ENCODE measurements around the gene NMRAL1. TPM values are rescaled to one million over a fixed set of nuclear protein-coding genes. Genes with fewer than 3 reads are reported as not detected.

NMRAL1 gene
- total and polyA plus RNA-seq, 2 experiments from 2014 or later: 50.7 to 61.7 TPM

GRCh38 chr16:4507588-4508345, 33.3 kb upstream of the NMRAL1 start:
- DNase-seq (ENCODE audit: low spot score): no peak

More at GRCh38 chr16:4507588-4508345, 33.3 kb upstream of the NMRAL1 start:
- no peaks in the 10 kb centered on the region; the same call in 1 of the 2 replicates for H4K20me1 ChIP-seq (replicated peaks; ENCODE audit: insufficient read depth)
- TF ChIP-seq, protein P1, sequence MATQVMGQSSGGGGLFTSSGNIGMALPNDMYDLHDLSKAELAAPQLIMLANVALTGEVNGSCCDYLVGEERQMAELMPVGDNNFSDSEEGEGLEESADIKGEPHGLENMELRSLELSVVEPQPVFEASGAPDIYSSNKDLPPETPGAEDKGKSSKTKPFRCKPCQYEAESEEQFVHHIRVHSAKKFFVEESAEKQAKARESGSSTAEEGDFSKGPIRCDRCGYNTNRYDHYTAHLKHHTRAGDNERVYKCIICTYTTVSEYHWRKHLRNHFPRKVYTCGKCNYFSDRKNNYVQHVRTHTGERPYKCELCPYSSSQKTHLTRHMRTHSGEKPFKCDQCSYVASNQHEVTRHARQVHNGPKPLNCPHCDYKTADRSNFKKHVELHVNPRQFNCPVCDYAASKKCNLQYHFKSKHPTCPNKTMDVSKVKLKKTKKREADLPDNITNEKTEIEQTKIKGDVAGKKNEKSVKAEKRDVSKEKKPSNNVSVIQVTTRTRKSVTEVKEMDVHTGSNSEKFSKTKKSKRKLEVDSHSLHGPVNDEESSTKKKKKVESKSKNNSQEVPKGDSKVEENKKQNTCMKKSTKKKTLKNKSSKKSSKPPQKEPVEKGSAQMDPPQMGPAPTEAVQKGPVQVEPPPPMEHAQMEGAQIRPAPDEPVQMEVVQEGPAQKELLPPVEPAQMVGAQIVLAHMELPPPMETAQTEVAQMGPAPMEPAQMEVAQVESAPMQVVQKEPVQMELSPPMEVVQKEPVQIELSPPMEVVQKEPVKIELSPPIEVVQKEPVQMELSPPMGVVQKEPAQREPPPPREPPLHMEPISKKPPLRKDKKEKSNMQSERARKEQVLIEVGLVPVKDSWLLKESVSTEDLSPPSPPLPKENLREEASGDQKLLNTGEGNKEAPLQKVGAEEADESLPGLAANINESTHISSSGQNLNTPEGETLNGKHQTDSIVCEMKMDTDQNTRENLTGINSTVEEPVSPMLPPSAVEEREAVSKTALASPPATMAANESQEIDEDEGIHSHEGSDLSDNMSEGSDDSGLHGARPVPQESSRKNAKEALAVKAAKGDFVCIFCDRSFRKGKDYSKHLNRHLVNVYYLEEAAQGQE (IDR thresholded peaks at IDR 0.05; ENCODE audit: unreplicated experiment): no peak
- no peak for TF ChIP-seq ZNF114 (CRISPR knock-in tag; IDR thresholded peaks at IDR 0.05)
- no peak for TF ChIP-seq STAT1 (IDR thresholded peaks at IDR 0.05; ENCODE audit: unreplicated experiment)
- no peak for TF ChIP-seq POLR2AphosphoS5 (IDR thresholded peaks at IDR 0.05; ENCODE audit: low read depth)
- TF ChIP-seq JUNB (IDR thresholded peaks at IDR 0.05; ENCODE audit: unreplicated experiment): no peak
- no peak for TF ChIP-seq ZNF331 (CRISPR knock-in tag; IDR thresholded peaks at IDR 0.05; ENCODE audit: low read depth)
- TF ChIP-seq, protein P2, sequence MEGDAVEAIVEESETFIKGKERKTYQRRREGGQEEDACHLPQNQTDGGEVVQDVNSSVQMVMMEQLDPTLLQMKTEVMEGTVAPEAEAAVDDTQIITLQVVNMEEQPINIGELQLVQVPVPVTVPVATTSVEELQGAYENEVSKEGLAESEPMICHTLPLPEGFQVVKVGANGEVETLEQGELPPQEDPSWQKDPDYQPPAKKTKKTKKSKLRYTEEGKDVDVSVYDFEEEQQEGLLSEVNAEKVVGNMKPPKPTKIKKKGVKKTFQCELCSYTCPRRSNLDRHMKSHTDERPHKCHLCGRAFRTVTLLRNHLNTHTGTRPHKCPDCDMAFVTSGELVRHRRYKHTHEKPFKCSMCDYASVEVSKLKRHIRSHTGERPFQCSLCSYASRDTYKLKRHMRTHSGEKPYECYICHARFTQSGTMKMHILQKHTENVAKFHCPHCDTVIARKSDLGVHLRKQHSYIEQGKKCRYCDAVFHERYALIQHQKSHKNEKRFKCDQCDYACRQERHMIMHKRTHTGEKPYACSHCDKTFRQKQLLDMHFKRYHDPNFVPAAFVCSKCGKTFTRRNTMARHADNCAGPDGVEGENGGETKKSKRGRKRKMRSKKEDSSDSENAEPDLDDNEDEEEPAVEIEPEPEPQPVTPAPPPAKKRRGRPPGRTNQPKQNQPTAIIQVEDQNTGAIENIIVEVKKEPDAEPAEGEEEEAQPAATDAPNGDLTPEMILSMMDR (conservative IDR thresholded peaks at IDR 0.05; ENCODE audit: low read depth in 2 of 2): no peak; a peak in 1 of 4 replicates
- no peak for TF ChIP-seq EZH2phosphoT487 (IDR thresholded peaks at IDR 0.05; ENCODE audit: unreplicated experiment)
- TF ChIP-seq CREB1 (CRISPR knock-in tag; IDR thresholded peaks at IDR 0.05; ENCODE audit: low read depth): no peak
- no peak for TF ChIP-seq ZNF462 (CRISPR knock-in tag; IDR thresholded peaks at IDR 0.05)
- TF ChIP-seq, protein P3, sequence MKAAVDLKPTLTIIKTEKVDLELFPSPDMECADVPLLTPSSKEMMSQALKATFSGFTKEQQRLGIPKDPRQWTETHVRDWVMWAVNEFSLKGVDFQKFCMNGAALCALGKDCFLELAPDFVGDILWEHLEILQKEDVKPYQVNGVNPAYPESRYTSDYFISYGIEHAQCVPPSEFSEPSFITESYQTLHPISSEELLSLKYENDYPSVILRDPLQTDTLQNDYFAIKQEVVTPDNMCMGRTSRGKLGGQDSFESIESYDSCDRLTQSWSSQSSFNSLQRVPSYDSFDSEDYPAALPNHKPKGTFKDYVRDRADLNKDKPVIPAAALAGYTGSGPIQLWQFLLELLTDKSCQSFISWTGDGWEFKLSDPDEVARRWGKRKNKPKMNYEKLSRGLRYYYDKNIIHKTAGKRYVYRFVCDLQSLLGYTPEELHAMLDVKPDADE (IDR thresholded peaks at IDR 0.05): no peak
- no peak for TF ChIP-seq NANOG (IDR thresholded peaks at IDR 0.05; ENCODE audit: borderline replicate concordance)
- TF ChIP-seq EZH2 (IDR thresholded peaks at IDR 0.05; ENCODE audit: low read depth, unreplicated experiment): no peak
- H3K27ac ChIP-seq (ENCODE audit: low read depth): no peak overlapping the region
- H3K9me2 ChIP-seq (ENCODE audit: insufficient read depth): no peaks in the 10 kb centered on the region
- H3K79me2 ChIP-seq (replicated peaks; ENCODE audit: insufficient read depth): no peaks in the 10 kb centered on the region; the same call in 1 of the 2 replicates
- no peak overlapping the region for H2AFZ ChIP-seq
- no peak overlapping the region for H3K4me2 ChIP-seq
- peaks cover 16% of the 10 kb centered on the region for H3K27me3 Mint-ChIP-seq (ENCODE audit: insufficient read depth, low read depth, poor library complexity)
- H3K9me3 Mint-ChIP-seq: no peaks in the 10 kb centered on the region
- H3K4me1 ChIP-seq (ENCODE audit: insufficient read depth): 0 out of 2 replicates have a peak, but pooled peaks cover 3% of the 10 kb centered on the region
- H3K4me1 Mint-ChIP-seq: peaks cover 9% of the 10 kb centered on the region
- H3K27me3 ChIP-seq (ENCODE audit: insufficient read depth): no peaks in the 10 kb centered on the region
- no peaks in the 10 kb centered on the region for H3K36me3 ChIP-seq (ENCODE audit: insufficient read depth)
- peaks cover 39% of the 10 kb centered on the region for H3K36me3 Mint-ChIP-seq (ENCODE audit: low read depth)
- H3K4me3 ChIP-seq: no peak overlapping the region
- H3F3A ChIP-seq (replicated peaks; ENCODE audit: low read depth): 0 out of 2 replicates have a peak, but pooled peaks cover 7% of the 10 kb centered on the region
- no peak overlapping the region for H3K27ac Mint-ChIP-seq
- ATAC-seq: no peak
- no peak overlapping the region for H3K4me3 Mint-ChIP-seq

Measured in GM23338 (cell line).